Measurements from ENCODE around the gene POLR2A.

Gene POLR2A

GRCh38 chr17:7509937-7510336 is 25.8 kb downstream of the POLR2A start:
- DNase-seq = no peak

GRCh38 chr17:7511108-7511507 is 26.9 kb downstream of the POLR2A start:
- DNase-seq = no peak

DNA sequence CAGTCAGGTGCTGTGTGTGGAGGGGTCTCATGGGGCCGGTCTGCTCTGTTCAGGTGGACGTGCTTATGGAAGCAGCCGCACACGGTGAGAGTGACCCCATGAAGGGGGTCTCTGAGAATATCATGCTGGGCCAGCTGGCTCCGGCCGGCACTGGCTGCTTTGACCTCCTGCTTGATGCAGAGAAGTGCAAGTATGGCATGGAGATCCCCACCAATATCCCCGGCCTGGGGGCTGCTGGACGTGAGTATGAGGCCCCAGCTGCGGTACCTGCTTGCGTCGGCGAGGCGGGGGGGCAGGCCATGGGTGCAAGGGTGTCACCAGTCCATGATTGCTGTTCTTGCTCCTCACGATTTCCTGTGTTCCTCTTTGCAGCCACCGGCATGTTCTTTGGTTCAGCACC is 27.9 kb downstream of the POLR2A start:
- no peak for DNase-seq

- DNase-seq = no peak
These were observed 28.8 kb downstream of the POLR2A start for GRCh38 chr17:7512824-7513540.

- DNase-seq = no peak
These were observed 29.8 kb downstream of the POLR2A start for GRCh38 chr17:7513850-7514419.

GRCh38 chr17:7515911-7516610 is 31.9 kb downstream of the POLR2A start:
- DNase-seq = no peak

DNA sequence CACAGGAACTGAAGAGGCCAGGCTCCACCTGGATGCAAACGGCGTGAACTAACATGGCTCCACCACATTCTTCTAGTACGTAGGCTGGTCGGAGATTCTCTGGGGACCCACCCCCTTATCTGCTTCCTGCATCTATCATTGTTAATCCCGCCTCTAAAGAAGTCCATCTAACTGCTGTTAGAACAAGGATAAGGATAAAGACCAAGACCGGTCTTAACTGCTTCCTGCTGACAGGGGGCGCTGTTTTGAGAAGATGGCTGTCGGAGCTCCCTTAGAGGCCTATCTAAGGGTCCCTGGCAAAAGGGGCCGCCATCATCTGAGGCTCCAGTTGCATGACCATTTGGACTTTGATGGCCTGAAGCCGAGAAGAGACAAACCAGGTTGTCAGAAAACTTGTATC is 38.9 kb downstream of the POLR2A start:
- no peak for DNase-seq

DNA sequence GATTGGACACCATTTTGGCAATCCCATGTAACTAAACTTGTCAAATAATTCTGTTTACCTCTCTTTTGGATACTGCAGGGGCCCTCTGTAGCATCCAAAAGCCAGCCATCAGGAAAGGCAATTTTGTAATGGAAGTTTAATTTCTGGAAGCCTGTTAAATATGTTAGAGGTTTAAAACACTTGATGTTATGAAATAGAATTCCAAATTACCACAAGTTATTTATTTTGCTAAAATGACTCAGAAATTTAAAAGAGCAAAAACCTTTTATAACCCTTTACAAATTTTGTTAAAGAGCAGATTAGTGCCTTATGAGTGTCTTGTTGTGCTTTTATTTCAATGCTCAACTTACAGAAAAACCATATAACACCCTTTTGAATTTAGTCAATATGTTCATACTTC is 44.7 kb downstream of the POLR2A start:
- DNase-seq = no peak

DNA sequence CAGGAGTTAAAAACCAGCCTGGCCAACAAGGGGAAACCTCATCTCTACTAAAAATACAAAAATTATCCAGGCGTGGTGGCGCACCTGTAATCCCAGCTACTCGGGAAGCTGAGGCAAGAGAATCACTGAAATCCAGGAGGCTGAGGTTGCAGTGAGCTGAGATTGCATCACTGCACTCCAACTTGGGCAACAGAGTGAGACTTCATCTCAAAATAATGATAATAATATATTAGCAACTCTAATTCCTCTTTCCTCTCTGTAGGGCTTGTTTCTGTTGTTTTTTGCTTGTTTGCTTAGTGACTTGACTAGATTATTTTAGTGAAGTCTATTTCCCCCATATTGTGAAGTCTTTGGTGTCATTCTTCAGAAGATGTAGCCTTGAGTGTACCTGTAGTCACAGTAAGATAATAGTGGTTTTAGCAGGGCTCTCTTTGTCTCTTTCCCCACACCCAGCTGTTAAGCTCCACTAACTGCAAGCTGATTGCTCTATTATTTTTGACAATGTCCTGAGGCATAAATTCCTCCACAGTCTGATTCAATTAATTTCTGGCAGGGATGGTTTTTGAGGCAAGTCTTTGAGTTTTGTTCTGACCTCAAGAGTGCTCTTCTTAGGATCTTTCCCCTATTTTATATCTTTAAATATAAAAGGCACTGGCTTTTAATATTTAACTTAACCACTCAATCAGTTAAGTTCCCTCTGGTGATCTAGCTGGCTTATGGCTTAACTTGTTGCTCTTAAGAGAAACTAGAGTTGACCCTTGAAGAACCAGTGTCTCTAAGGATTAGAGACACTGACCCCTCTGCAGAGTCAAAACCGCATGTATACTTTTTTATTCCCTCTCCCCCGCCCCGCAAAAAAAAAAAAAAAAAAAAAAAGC is 46.1 kb downstream of the POLR2A start:
- no peak for DNase-seq

GRCh38 chr17:7538050-7538449 is 53.9 kb downstream of the POLR2A start:
- DNase-seq = no peak

DNA sequence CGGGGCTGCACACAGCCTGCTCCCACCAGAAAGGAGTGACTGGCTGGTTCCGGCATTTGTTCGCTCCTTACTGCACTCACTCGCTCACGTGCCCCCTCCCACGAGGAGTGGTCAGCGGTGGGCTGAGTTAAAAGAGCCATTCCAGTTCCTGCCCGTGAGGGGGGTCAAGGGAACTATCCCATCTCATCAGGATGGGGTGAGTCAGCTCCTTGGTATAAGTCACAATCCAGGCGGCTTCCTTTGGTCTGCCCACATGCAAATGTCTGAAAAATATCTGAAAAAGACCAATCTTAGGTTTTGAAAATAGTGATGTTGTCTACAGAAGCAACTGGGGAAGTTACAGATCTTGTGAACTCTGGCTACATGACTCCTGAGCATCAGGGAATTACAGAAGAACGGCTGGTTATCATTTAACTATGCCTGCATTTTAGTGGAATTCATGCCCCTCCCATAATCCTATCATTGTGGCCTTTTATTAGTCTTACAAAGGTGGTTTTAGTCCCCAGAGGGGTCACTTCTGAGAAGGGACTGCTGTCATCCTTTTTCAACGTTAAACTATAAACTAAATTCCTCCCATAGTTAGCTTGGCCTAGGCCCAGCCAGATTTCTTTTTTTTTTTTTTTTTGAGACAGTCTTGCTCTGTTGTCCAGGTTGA is 54.9 kb downstream of the POLR2A start:
- no peak for DNase-seq

GRCh38 chr17:7541074-7541621 is 57.0 kb downstream of the POLR2A start:
- no peak for DNase-seq

DNA sequence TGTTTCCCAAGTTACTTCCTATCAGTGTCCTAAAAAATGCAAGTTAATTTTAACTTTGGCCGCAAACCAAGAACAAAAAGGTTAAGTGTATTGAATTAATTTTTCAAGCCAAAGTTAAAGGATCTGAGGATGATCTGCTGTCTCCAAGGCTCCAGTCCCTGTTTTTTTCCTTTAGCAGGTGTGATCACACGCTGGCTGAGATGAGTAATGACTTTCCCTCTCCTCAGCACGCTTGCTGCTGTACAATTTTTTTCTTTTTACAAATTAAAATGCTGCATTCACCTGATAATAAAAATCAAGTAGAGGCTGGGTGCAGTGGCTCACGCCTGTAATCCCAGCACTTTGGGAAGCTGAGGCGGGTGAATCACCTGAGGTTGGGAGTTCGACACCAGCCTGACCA is 60.7 kb downstream of the POLR2A start:
- no peak for DNase-seq

GRCh38 chr17:7548585-7549400 is 64.6 kb downstream of the POLR2A start, which contains the start of gene TNFSF12:
Gene TNFSF12 (plus strand): TSS chr17:7549058. CDS start chr17:7549154, 96 bp downstream.
- no peak for DNase-seq
